ENCODE data around the gene DHRS11. TPM values are rescaled to one million over a fixed set of nuclear protein-coding genes. Genes with fewer than 3 reads are reported as not detected.

The DHRS11 gene
- total and polyA plus RNA-seq, 2 of the 8 experiments (the other 6 are each of a cell fraction or from before 2014, with no cell fraction given) = 29.5 to 63.3 TPM

- TF ChIP-seq ATF3 (IDR thresholded peaks at IDR 0.05; ENCODE audit: insufficient read depth, low read depth, low read length) (no peak), E2F6 (IDR thresholded peaks at IDR 0.05) (no peak)
Observed at GRCh38 chr17:36600465-36600864, 8.8 kb downstream of the DHRS11 start (continued).
